Stimulated activated naive B cell treated with anti-CD40 and anti-IgM and Interleukin-4, amounts not matched to agents 10 μg/mL and 1 μg/mL and 100 μg/mL, for 72 hours (primary cell): ENCODE data around the gene SEC61A2.

Experiments used
- ATAC-seq, 2 donors: fragments of 150-1000 bp; cut with Tn5 transposase; replicated peaks; 2 replicates each; pipeline ENCODE4 v1.10.0; 2021; ENCODE audit warnings: moderate library complexity in 1 of 2
- DNase-seq: peaks from one replicate; pipeline ENCODE4 v3.0.0; 2021
- H3K27ac Mint-ChIP-seq: one replicate; pipeline ENCODE4 v1.8.0; 2022; ENCODE audit warnings: mild to moderate bottlenecking, mixed read lengths
- H3K27me3 Mint-ChIP-seq, 2 donors: one replicate each; pipeline ENCODE4 v1.8.0; 2022; ENCODE audit warnings: mixed read lengths in 2 of 2
- H3K36me3 Mint-ChIP-seq, 2 donors: one replicate each; pipeline ENCODE4 v1.8.0; 2022; ENCODE audit warnings: mixed read lengths in 2 of 2, mild to moderate bottlenecking in 1 of 2
- H3K4me1 Mint-ChIP-seq, 2 donors: one replicate each; pipeline ENCODE4 v1.8.0; 2022; ENCODE audit warnings: mixed read lengths in 2 of 2, mild to moderate bottlenecking in 1 of 2
- H3K4me3 Mint-ChIP-seq, 2 donors: one replicate each; pipeline ENCODE4 v1.8.0; 2022; ENCODE audit warnings: mild to moderate bottlenecking in 2 of 2, mixed read lengths in 2 of 2, moderate library complexity in 1 of 2
- H3K9me3 Mint-ChIP-seq, 2 donors: one replicate each; pipeline ENCODE4 v1.8.0; 2022; ENCODE audit warnings: mixed read lengths in 2 of 2, mild to moderate bottlenecking in 1 of 2

The SEC61A2 gene

DNA sequence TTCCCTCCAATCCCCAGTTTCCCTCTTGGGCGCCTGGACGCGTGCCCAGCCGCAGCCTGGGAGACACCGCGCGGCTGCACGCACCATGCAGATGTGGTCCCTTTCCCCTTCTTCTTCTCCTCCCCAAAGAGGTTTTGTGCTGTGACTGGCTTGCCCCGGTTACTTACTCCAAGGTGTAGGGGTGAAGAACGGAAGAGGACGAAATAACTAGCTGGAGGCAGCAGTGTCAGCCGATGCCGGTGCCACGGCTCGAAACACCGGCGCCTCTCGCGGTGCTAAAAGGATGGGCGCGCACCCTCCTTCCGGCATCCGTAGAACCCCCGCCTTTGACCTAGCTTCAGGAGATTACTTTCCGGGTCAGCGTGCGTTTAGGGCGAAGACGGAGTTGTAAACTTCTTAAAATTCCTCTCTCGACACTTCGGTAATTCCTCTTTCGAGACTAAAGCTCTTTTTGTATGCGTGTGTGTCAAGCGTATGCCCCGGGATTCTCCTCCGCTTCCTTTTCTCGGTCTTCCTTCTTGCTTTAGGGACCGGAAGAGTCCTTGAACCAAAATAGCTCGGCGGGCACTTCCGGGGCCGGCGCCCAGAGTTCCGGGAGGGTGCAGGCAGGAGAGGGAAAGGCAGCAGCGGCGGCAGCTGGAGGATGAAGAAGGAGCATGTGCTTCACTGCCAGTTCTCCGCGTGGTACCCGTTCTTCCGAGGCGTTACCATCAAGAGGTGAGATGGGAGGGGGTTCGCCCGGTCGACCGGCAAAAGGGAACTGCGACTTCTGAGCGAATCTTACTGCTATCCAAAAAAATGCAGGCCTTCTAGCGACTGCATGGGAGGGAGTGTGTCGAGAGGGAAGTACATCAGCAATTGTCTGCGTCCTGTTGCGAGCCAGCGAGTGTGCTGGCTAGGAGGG, 66.4 kb downstream of the SEC61A2 start, which contains the start of the genes CDC123 and NUDT5:
Gene CDC123, plus strand, starts transcription at position 586 of the 904 bp plus-strand sequence. Its CDS starts 58 bp downstream, at position 644.
Gene NUDT5, minus strand, starts transcription at position 289 of the 904 bp plus-strand sequence. CDS start 9,600 bp downstream, outside the sequence.
- ATAC-seq (peak; percentile 94 to 95), DNase-seq (peak; percentile 84)
- peak within 1 kb of the TSS; percentile 97 to 100 for H3K4me3 Mint-ChIP-seq
- no peaks in the 10 kb centered on the region for H3K9me3 Mint-ChIP-seq
- H3K4me1 Mint-ChIP-seq: peaks cover 21 to 41% of the 10 kb centered on the region in 2 donors
- H3K27ac Mint-ChIP-seq: peak within 1 kb of the TSS; percentile 99
- H3K36me3 Mint-ChIP-seq: peaks cover 16 to 36% of the 10 kb centered on the region in 2 donors
- no peaks in the 10 kb centered on the region for H3K27me3 Mint-ChIP-seq

GRCh38 chr10:12196531-12197211, 67.2 kb downstream of the SEC61A2 start:
- Mint-ChIP-seq H3K27me3 (no peaks in the 10 kb centered on the region), H3K9me3 (no peaks in the 10 kb centered on the region), H3K36me3 (peaks cover 23 to 40% of the 10 kb centered on the region in 2 donors), H3K4me3 (peak overlapping the region; percentile 97 to 100), H3K27ac (peak overlapping the region; percentile 99), H3K4me1 (peaks cover 27 to 49% of the 10 kb centered on the region in 2 donors)
- DNase-seq: no peak
- ATAC-seq: no peak

- no peak overlapping the region for H3K27ac Mint-ChIP-seq
- peaks cover 28 to 35% of the 10 kb centered on the region in 2 donors for H3K36me3 Mint-ChIP-seq
- no peak overlapping the region for H3K4me3 Mint-ChIP-seq
- H3K9me3 Mint-ChIP-seq: no peaks in the 10 kb centered on the region
- ATAC-seq (no peak), DNase-seq (no peak)
- no peaks in the 10 kb centered on the region for H3K27me3 Mint-ChIP-seq
- peaks cover 23 to 59% of the 10 kb centered on the region in 2 donors for H3K4me1 Mint-ChIP-seq
Observed at GRCh38 chr10:12198156-12198555, 68.7 kb downstream of the SEC61A2 start.

DNA sequence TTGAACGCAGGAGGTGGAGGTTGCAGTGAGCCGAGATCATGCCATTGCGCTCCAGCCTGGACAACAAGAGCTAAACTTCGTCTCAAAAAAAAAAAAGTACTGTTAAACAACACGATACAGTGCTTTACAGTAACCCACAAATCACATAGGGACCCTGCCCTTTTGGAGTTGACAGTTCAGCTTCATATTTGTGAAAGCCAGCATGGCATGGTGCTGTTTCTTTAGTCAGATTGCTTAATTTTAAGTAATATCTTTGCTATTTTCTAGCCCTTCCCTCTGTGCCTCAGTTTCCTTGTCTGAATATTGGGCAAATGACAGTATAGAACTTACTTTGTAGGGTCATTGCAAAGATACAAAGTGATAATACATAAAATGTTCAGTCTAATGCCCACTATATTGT, 71.4 kb downstream of the SEC61A2 start:
- Mint-ChIP-seq H3K36me3 (peaks cover 25 to 42% of the 10 kb centered on the region in 2 donors), H3K27ac (peak overlapping the region; percentile 25), H3K9me3 (no peaks in the 10 kb centered on the region), H3K4me1 (peaks cover 19 to 56% of the 10 kb centered on the region in 2 donors), H3K27me3 (no peaks in the 10 kb centered on the region), H3K4me3 (no peak overlapping the region)
- no peak for DNase-seq
- ATAC-seq: no peak

DNA sequence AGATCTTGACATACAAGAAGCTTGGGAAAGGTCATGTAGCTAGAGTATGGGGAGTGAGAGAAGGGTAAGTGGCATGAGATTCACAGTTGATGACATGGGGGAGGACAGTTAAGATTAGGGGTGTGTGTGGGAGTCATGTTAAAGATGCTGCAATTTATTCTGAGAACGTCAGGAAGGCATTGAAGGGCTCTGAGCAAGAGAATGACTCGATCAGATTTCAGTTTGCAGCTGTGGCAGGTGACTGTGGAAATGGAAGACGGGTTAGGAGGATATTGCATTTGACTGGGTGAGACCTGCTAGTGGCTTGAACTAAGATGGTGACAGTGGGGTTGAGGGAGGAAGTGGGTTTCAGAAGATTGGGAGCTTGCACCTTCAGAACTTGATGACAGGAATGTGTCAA, 72.1 kb downstream of the SEC61A2 start:
- peaks cover 14 to 50% of the 10 kb centered on the region in 2 donors for H3K4me1 Mint-ChIP-seq
- no peak overlapping the region for H3K27ac Mint-ChIP-seq
- H3K27me3 Mint-ChIP-seq: no peaks in the 10 kb centered on the region
- no peak for DNase-seq
- ATAC-seq: no peak
- no peak overlapping the region for H3K4me3 Mint-ChIP-seq
- no peaks in the 10 kb centered on the region for H3K9me3 Mint-ChIP-seq
- H3K36me3 Mint-ChIP-seq: peaks cover 20 to 40% of the 10 kb centered on the region in 2 donors

GRCh38 chr10:12202226-12202625, 72.7 kb downstream of the SEC61A2 start:
- Mint-ChIP-seq H3K9me3 (no peaks in the 10 kb centered on the region), H3K4me3 (no peak overlapping the region), H3K36me3 (peaks cover 23 to 43% of the 10 kb centered on the region in 2 donors), H3K27ac (no peak overlapping the region), H3K4me1 (peaks cover 13 to 51% of the 10 kb centered on the region in 2 donors), H3K27me3 (no peaks in the 10 kb centered on the region)
- no peak for ATAC-seq
- no peak for DNase-seq

GRCh38 chr10:12205082-12205481, 75.6 kb downstream of the SEC61A2 start:
- peaks cover 23 to 56% of the 10 kb centered on the region in 2 donors for H3K4me1 Mint-ChIP-seq
- no peaks in the 10 kb centered on the region for H3K9me3 Mint-ChIP-seq
- DNase-seq (no peak), ATAC-seq (no peak)
- no peaks in the 10 kb centered on the region for H3K27me3 Mint-ChIP-seq
- peaks cover 35 to 57% of the 10 kb centered on the region in 2 donors for H3K36me3 Mint-ChIP-seq
- H3K4me3 Mint-ChIP-seq: no peak overlapping the region
- no peak overlapping the region for H3K27ac Mint-ChIP-seq

DNA sequence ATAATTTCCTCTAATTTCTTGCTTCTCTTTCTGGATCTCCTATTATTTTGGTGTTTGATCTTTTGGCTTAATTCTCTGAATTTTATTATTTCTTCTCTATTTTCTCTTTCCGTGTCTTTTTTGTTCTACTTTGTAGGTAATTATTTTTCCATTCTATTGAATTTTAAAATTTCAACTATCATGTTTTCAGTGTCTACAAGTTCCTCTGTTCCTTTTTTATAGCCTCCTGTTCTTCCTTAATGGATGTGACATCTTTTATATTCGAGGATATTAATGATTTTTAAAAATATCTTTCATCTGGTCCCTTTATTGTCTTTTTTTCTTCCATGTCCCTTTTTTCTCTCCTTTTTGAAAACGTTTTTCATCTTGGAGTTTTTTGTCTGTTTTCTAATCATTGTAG, 77.6 kb downstream of the SEC61A2 start:
- Mint-ChIP-seq H3K4me3 (no peak overlapping the region), H3K36me3 (peaks cover 31 to 58% of the 10 kb centered on the region in 2 donors), H3K9me3 (no peaks in the 10 kb centered on the region), H3K27me3 (no peaks in the 10 kb centered on the region), H3K4me1 (peaks cover 16 to 44% of the 10 kb centered on the region in 2 donors), H3K27ac (peak overlapping the region; percentile 28)
- DNase-seq (no peak), ATAC-seq (no peak)

DNA sequence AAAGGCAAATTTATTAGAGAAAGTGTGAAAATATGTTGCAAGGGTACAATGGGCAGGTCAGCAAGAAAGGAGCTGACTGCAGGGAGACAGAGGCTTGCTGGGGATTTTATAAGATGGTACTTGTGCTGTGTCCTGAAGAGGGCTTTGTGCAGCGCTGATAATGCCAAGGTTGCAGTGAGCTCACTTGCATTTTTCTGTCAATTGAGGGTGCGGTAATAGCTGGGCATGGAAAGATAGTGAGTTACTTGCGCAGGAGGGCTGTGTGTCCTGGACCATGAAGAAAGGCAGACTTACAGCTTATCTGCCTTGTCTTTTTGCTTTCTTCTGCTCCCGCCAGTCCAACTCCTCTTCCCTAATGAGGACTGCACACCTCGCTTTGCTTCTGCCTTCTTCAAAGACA, 79.0 kb downstream of the SEC61A2 start:
- no peak overlapping the region for H3K27ac Mint-ChIP-seq
- DNase-seq: no peak
- no peak overlapping the region for H3K4me3 Mint-ChIP-seq
- peaks cover 26 to 62% of the 10 kb centered on the region in 2 donors for H3K36me3 Mint-ChIP-seq
- peaks cover 16 to 39% of the 10 kb centered on the region in 2 donors for H3K4me1 Mint-ChIP-seq
- no peak for ATAC-seq
- no peaks in the 10 kb centered on the region for H3K9me3 Mint-ChIP-seq
- no peaks in the 10 kb centered on the region for H3K27me3 Mint-ChIP-seq

GRCh38 chr10:12212454-12212853, 83.0 kb downstream of the SEC61A2 start:
- ATAC-seq (no peak), DNase-seq (no peak)
- peak overlapping the region; percentile 33 for H3K27ac Mint-ChIP-seq
- H3K9me3 Mint-ChIP-seq: no peaks in the 10 kb centered on the region
- H3K4me3 Mint-ChIP-seq: no peak overlapping the region
- H3K27me3 Mint-ChIP-seq: no peaks in the 10 kb centered on the region
- peaks cover 25 to 62% of the 10 kb centered on the region in 2 donors for H3K36me3 Mint-ChIP-seq
- H3K4me1 Mint-ChIP-seq: peaks cover 20 to 33% of the 10 kb centered on the region in 2 donors

GRCh38 chr10:12213621-12214020, 84.1 kb downstream of the SEC61A2 start:
- ATAC-seq: no peak
- no peaks in the 10 kb centered on the region for H3K27me3 Mint-ChIP-seq

DNA sequence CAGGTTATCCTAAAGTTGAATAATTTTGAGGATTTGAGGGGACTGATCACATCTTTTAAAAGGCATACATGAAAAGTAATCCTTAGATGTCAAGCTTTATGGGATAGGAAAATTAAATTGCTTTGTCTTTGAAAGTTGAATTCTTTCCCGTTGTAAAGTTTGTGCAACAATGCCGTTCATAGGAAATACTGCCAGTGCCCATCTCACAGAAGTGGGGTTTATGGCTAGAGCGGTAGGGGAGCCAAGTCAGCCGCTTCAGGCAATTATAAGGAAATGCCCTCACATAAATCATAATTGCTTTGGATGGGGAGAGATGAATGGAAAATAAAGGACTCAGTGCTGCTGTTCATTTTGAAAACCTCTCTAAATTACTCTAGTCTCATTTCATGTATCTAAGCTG, 84.6 kb downstream of the SEC61A2 start:
- no peaks in the 10 kb centered on the region for H3K27me3 Mint-ChIP-seq
- peaks cover 10 to 17% of the 10 kb centered on the region in 2 donors for H3K4me1 Mint-ChIP-seq
- peak overlapping the region; percentile 88 for H3K27ac Mint-ChIP-seq
- no peak overlapping the region for H3K4me3 Mint-ChIP-seq
- peaks cover 22 to 55% of the 10 kb centered on the region in 2 donors for H3K36me3 Mint-ChIP-seq
- ATAC-seq (no peak), DNase-seq (no peak)
- no peaks in the 10 kb centered on the region for H3K9me3 Mint-ChIP-seq

More at GRCh38 chr10:12213621-12214020, 84.1 kb downstream of the SEC61A2 start:
- no peaks in the 10 kb centered on the region for H3K9me3 Mint-ChIP-seq
- H3K36me3 Mint-ChIP-seq: peaks cover 22 to 55% of the 10 kb centered on the region in 2 donors
- H3K27ac Mint-ChIP-seq: no peak overlapping the region
- peaks cover 14 to 22% of the 10 kb centered on the region in 2 donors for H3K4me1 Mint-ChIP-seq
- DNase-seq: no peak
- H3K4me3 Mint-ChIP-seq: no peak overlapping the region

GRCh38 chr10:12214763-12215218, 85.3 kb downstream of the SEC61A2 start:
- Mint-ChIP-seq H3K36me3 (peaks cover 22 to 54% of the 10 kb centered on the region in 2 donors), H3K27me3 (no peaks in the 10 kb centered on the region), H3K27ac (peak overlapping the region; percentile 88), H3K4me1 (peaks cover 8 to 14% of the 10 kb centered on the region in 2 donors), H3K9me3 (no peaks in the 10 kb centered on the region), H3K4me3 (peak overlapping the region; percentile 38 to 53)
- ATAC-seq (peak in 1 of 2 donors; percentile 31), DNase-seq (no peak)
